Measurements from ENCODE around the gene MTHFD1L.

- TF ChIP-seq CTCF (IDR thresholded peaks at IDR 0.05; ENCODE audit: insufficient read depth, low read length, poor library complexity, severe bottlenecking) (no peak), EZH2phosphoT487 (conservative IDR thresholded peaks at IDR 0.05; ENCODE audit: low read length) (no peak)
Observed at GRCh38 chr6:150875841-150876240, 10.3 kb downstream of the MTHFD1L start.

Measured in SU-DHL-6 (cell line).